DND-41 (cell line): ENCODE results near the gene THSD7B.

Source experiments
- ATAC-seq: fragments of 200-7000 bp; cut with Tn5 transposase; 3 replicates; pipeline ENCODE4 v1.9.1; 2021; ENCODE audit warnings: low read depth; ENCODE audit not compliant: insufficient read depth
- DNase-seq: peaks from one replicate; pipeline ENCODE4 v3.0.0-alpha.2; 2020
- H2AFZ ChIP-seq: 2 replicates; pipeline ENCODE4 v1.6.0; 2012; ENCODE audit warnings: low read depth, low read length
- H3K27ac ChIP-seq: 2 replicates; pipeline ENCODE4 v1.5.1; 2012; ENCODE audit warnings: low read length, inconsistent platforms
- H3K27me3 ChIP-seq: fragments of 200-600 bp; sonication (generic); 2 replicates; pipeline ENCODE4 v1.6.0; 2012; ENCODE audit warnings: low read length, mild to moderate bottlenecking, inconsistent platforms; ENCODE audit not compliant: insufficient read depth, poor library complexity
- H3K36me3 ChIP-seq: 2 replicates; pipeline ENCODE4 v1.5.1; 2012; ENCODE audit warnings: low read length, inconsistent platforms; ENCODE audit not compliant: insufficient read depth
- H3K4me1 ChIP-seq: 2 replicates; pipeline ENCODE4 v1.5.1; 2012; ENCODE audit warnings: mild to moderate bottlenecking, low read length; ENCODE audit not compliant: insufficient read depth
- H3K4me2 ChIP-seq: 2 replicates; pipeline ENCODE4 v1.6.0; 2012; ENCODE audit warnings: mild to moderate bottlenecking, moderate library complexity, low read length, inconsistent platforms; ENCODE audit not compliant: insufficient read depth
- H3K4me3 ChIP-seq, 2 experiments: fragments of 200-600 bp in 1 of 2; shearing (Covaris generic) in 1 of 2; 2 replicates each; pipeline ENCODE4 v1.5.1; 2012 to 2016; ENCODE audit warnings: inconsistent platforms in 2 of 2, low read length in 2 of 2, mild to moderate bottlenecking in 2 of 2, low read depth in 1 of 2, moderate library complexity in 1 of 2
- H3K79me2 ChIP-seq: 2 replicates; pipeline ENCODE4 v1.6.0; 2012; ENCODE audit warnings: low read length, inconsistent platforms; ENCODE audit not compliant: insufficient read depth
- H3K9ac ChIP-seq: 2 replicates; pipeline ENCODE4 v1.6.0; 2012; ENCODE audit warnings: low read depth, mild to moderate bottlenecking, inconsistent platforms, low read length, moderate library complexity
- H3K9me3 ChIP-seq: 2 replicates; pipeline ENCODE4 v1.5.1; 2012; ENCODE audit warnings: low read length, moderate library complexity, mild to moderate bottlenecking, inconsistent platforms; ENCODE audit not compliant: insufficient read depth, severe bottlenecking
- H4K20me1 ChIP-seq: 2 replicates; pipeline ENCODE4 v1.6.0; 2012; ENCODE audit warnings: low read length; ENCODE audit not compliant: insufficient read depth
- EZH2 ChIP-seq: IDR thresholded peaks from 3 replicates; pipeline ENCODE4 v1.6.1; 2012; ENCODE audit warnings: borderline replicate concordance, low read depth, mild to moderate bottlenecking, moderate library complexity, low read length, inconsistent platforms; ENCODE audit not compliant: severe bottlenecking
- TF ChIP-seq, protein P1 (sequence below): IDR thresholded peaks from 2 replicates; pipeline ENCODE4 v1.5.1; 2012; ENCODE audit warnings: borderline replicate concordance, low read length, moderate library complexity, mild to moderate bottlenecking; ENCODE audit not compliant: poor library complexity, severe bottlenecking; ENCODE audit errors: extremely low read depth

THSD7B gene

DNA sequence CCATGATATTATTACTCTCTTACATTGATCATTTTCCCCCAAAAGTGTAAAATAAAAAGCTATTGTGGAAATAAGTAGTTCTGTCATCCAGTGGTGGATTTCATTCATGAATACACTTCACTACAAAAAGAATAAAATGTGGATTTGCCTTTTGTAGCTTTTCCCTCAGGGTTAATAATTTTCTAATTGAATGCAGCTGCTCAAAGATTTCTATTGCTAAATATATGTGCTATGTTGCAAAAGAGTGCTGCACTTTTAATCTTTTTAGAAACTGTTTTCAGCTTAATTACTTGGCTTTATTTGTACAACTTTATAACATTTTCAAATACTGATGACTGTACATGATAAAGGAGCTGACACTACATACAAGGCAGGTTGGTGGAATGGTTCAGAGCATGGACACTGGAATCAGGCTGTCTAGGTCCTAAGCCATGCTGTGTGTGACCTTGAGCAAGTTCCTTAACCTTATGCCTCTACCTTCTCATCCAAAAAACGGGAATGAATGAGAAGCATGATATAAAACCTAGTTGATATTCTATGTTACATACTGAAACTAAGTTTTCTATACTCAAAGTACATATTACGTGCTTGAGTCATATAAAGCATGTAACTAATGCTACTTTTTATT, 128.8 kb downstream of the THSD7B start:
- no peak overlapping the region for H3K27ac ChIP-seq
- DNase-seq (no peak), ATAC-seq (no peak)
- no peaks in the 10 kb centered on the region for H3K27me3 ChIP-seq
- no peaks in the 10 kb centered on the region for H3K9me3 ChIP-seq
- no peaks in the 10 kb centered on the region for H4K20me1 ChIP-seq
- no peak overlapping the region for H3K4me2 ChIP-seq
- no peak overlapping the region for H3K9ac ChIP-seq
- no peaks in the 10 kb centered on the region for H3K79me2 ChIP-seq
- no peaks in the 10 kb centered on the region for H3K4me1 ChIP-seq
- no peak overlapping the region for H3K4me3 ChIP-seq
- TF ChIP-seq, protein P1, sequence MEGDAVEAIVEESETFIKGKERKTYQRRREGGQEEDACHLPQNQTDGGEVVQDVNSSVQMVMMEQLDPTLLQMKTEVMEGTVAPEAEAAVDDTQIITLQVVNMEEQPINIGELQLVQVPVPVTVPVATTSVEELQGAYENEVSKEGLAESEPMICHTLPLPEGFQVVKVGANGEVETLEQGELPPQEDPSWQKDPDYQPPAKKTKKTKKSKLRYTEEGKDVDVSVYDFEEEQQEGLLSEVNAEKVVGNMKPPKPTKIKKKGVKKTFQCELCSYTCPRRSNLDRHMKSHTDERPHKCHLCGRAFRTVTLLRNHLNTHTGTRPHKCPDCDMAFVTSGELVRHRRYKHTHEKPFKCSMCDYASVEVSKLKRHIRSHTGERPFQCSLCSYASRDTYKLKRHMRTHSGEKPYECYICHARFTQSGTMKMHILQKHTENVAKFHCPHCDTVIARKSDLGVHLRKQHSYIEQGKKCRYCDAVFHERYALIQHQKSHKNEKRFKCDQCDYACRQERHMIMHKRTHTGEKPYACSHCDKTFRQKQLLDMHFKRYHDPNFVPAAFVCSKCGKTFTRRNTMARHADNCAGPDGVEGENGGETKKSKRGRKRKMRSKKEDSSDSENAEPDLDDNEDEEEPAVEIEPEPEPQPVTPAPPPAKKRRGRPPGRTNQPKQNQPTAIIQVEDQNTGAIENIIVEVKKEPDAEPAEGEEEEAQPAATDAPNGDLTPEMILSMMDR: no peak
- no peak for TF ChIP-seq EZH2
- H2AFZ ChIP-seq: no peak overlapping the region
- H3K36me3 ChIP-seq: no peaks in the 10 kb centered on the region

DNA sequence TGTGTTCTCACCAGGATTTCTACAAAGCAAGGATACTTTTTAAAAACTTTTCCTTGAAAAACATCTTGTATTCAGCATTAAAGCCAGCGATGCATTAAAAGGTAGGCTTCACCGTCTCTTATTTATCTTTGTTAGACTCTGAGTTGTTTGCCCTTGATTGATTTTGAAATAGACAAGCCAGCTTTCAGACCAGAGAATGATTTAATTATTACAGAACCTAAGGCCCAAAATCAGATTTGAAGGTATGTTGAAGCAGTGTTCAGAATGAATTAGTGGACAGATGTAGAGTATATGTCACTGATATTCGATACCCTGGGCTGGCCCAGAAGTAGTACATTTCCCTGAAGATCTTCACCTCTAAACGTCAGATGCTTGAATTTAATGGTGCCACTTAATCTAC, 136.4 kb downstream of the THSD7B start:
- DNase-seq: no peak
- TF ChIP-seq EZH2: no peak
- TF ChIP-seq, protein P1: no peak
- Histone ChIP-seq H3K4me3 (no peak overlapping the region), H3K9me3 (no peaks in the 10 kb centered on the region), H2AFZ (no peak overlapping the region), H3K27me3 (no peaks in the 10 kb centered on the region), H4K20me1 (no peaks in the 10 kb centered on the region), H3K79me2 (no peaks in the 10 kb centered on the region), H3K9ac (no peak overlapping the region), H3K36me3 (no peaks in the 10 kb centered on the region), H3K4me1 (no peaks in the 10 kb centered on the region), H3K4me2 (no peak overlapping the region), H3K27ac (no peak overlapping the region)
- no peak for ATAC-seq

DNA sequence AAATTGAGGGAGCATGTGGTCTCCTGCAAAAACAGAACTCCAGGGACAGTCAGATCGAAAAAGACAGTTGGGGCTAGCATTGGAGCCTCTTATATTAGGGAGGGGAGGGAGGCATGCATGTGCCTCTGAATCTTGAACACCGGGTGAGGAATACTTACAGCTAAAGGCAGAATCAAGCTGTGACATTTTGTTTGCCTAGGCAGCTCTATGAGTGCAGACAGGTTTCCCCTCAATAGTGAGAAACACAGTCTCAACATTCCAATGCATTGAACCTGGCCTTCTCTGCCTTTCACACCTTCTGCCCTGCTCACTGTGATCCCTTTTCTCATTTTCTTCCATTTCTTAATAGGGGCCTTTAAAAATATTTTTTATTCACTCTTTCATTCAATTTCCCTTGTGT, 140.4 kb downstream of the THSD7B start:
- H3K4me1 ChIP-seq: no peaks in the 10 kb centered on the region
- no peaks in the 10 kb centered on the region for H3K27me3 ChIP-seq
- no peak overlapping the region for H3K9ac ChIP-seq
- H4K20me1 ChIP-seq: no peaks in the 10 kb centered on the region
- no peak overlapping the region for H3K27ac ChIP-seq
- H3K9me3 ChIP-seq: no peaks in the 10 kb centered on the region
- no peak for DNase-seq
- H3K79me2 ChIP-seq: no peaks in the 10 kb centered on the region
- no peak overlapping the region for H3K4me3 ChIP-seq
- ATAC-seq: no peak
- no peak overlapping the region for H3K4me2 ChIP-seq
- H2AFZ ChIP-seq: no peak overlapping the region
- H3K36me3 ChIP-seq: no peaks in the 10 kb centered on the region
- no peak for TF ChIP-seq EZH2
- TF ChIP-seq, protein P1: no peak

DNA sequence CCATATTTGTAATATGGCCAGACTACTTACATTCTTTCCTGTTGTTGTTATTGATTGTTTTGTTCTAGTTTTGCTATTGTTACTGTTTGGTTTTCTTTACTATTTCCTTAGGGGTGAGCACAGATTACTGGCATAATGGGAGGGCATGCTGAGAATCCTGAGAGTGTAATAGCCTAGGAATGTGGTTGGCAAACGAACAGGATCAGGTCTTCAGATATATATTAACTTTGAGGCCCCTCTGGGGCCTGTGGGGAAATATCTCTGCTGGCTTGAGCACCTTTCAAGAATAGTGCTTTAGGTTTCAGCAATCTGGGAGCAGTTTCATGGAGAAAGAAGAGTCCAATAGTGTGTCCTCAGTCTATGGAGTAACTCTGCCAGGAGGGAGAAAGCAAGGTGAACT, 144.4 kb downstream of the THSD7B start:
- Histone ChIP-seq H4K20me1 (no peaks in the 10 kb centered on the region), H3K4me1 (no peaks in the 10 kb centered on the region), H3K9ac (no peak overlapping the region), H3K4me3 (no peak overlapping the region), H3K27ac (no peak overlapping the region), H3K9me3 (no peaks in the 10 kb centered on the region), H3K36me3 (no peaks in the 10 kb centered on the region), H3K79me2 (no peaks in the 10 kb centered on the region), H2AFZ (no peak overlapping the region), H3K4me2 (no peak overlapping the region), H3K27me3 (no peaks in the 10 kb centered on the region)
- ATAC-seq (no peak), DNase-seq (no peak)
- no peak for TF ChIP-seq EZH2
- TF ChIP-seq, protein P1: no peak
